SK-N-SH treated with all-trans-retinoic acid at 6 μM for 48 hours (cell line): Measurements from ENCODE around the gene SIAH1.

Experiments
- CSDC2 ChIP-seq: fragments of 250-450 bp; sonication (Bioruptor Pico); IDR thresholded peaks from 2 replicates; pipeline ENCODE4 v1.5.0; 2020; ENCODE audit warnings: mild to moderate bottlenecking, moderate library complexity
- PATZ1 ChIP-seq: fragments of 250-450 bp; sonication (Bioruptor Pico); IDR thresholded peaks from 2 replicates; pipeline ENCODE4 v1.8.0; 2020; ENCODE audit warnings: mild to moderate bottlenecking, moderate library complexity, borderline replicate concordance
- POU6F1 ChIP-seq: fragments of 250-450 bp; sonication (Bioruptor Pico); IDR thresholded peaks from 2 replicates; pipeline ENCODE4 v1.8.0; 2021; ENCODE audit warnings: low read depth, mild to moderate bottlenecking, moderate library complexity, borderline replicate concordance
- PPARA ChIP-seq: fragments of 250-450 bp; sonication (Bioruptor Pico); IDR thresholded peaks from 2 replicates; pipeline ENCODE4 v1.5.0; 2020; ENCODE audit warnings: mild to moderate bottlenecking, borderline replicate concordance
- RARB ChIP-seq: fragments of 250-450 bp; sonication (Bioruptor Pico); IDR thresholded peaks from 2 replicates; pipeline ENCODE4 v1.8.0; 2021; ENCODE audit warnings: mild to moderate bottlenecking, moderate library complexity
- TCF4 ChIP-seq: fragments of 250-450 bp; sonication (Bioruptor Pico); IDR thresholded peaks from 2 replicates; pipeline ENCODE4 v1.8.0; 2021; ENCODE audit warnings: mild to moderate bottlenecking, moderate library complexity, borderline replicate concordance
- ZFP3 ChIP-seq: fragments of 250-450 bp; sonication (Bioruptor Pico); IDR thresholded peaks from 2 replicates; pipeline ENCODE4 v1.5.0; 2020; ENCODE audit warnings: mild to moderate bottlenecking, moderate library complexity
- ZFP30 ChIP-seq: fragments of 450-650 bp; formaldehyde crosslinking; IDR thresholded peaks from 2 replicates; pipeline ENCODE4 v1.5.0; 2022; ENCODE audit warnings: mild to moderate bottlenecking, moderate library complexity
- ZNF70 ChIP-seq: fragments of 450-650 bp; formaldehyde crosslinking; IDR thresholded peaks from 2 replicates; pipeline ENCODE4 v1.5.0; 2020; ENCODE audit warnings: mild to moderate bottlenecking, moderate library complexity
- ZNF8 ChIP-seq: fragments of 450-650 bp; formaldehyde crosslinking; IDR thresholded peaks from 2 replicates; pipeline ENCODE4 v1.5.0; 2020; ENCODE audit warnings: mild to moderate bottlenecking, moderate library complexity

GRCh38 chr16:48394355-48394703, 9.1 kb upstream of the SIAH1 start:
- TF ChIP-seq TCF4 (CRISPR knock-in tag) (no peak), POU6F1 (no peak), ZNF70 (CRISPR knock-in tag) (no peak), RARB (no peak), ZFP3 (CRISPR knock-in tag) (no peak), PATZ1 (CRISPR knock-in tag) (no peak), CSDC2 (no peak), PPARA (CRISPR knock-in tag) (no peak), ZNF8 (CRISPR knock-in tag) (no peak), ZFP30 (CRISPR knock-in tag) (no peak)
